Kidney (tissue), 14 donors: Measurements from ENCODE around the gene ABTB2. TPM values are rescaled to one million over a fixed set of nuclear protein-coding genes. Genes with fewer than 3 reads are reported as not detected.
A peak's percentile ranks its signal among the peaks of the same experiment; 100 is the strongest.

Experiments used
- DNase-seq, 5 donors: peaks; one replicate each; pipeline ENCODE4 v3.0.0-alpha.2; 2013 to 2020
- FAIRE-seq: peaks from 2 replicates; lab custom pipeline; 2012; peaks lifted over from hg19 to GRCh38; lab: Jason Lieb, UNC
- H3K27ac ChIP-seq, 2 donors: one replicate each; pipeline ENCODE4 v1.7.0; 2013; ENCODE audit warnings: low read depth in 2 of 2, low read length in 2 of 2, inconsistent platforms in 1 of 2
- H3K27me3 ChIP-seq: one replicate; pipeline ENCODE4 v1.7.1; 2013; ENCODE audit warnings: low read length, inconsistent platforms; ENCODE audit not compliant: control insufficient read depth, insufficient read depth
- H3K36me3 ChIP-seq, 3 donors: one replicate each; pipeline versions ENCODE4 v1.7.0 to v1.7.1; 2013; ENCODE audit warnings: low read length in 3 of 3, control low read depth in 1 of 3, inconsistent platforms in 1 of 3; ENCODE audit not compliant: insufficient read depth in 3 of 3, control insufficient read depth in 2 of 3
- H3K4me1 ChIP-seq, 3 donors: one replicate each; pipeline versions ENCODE4 v1.7.0 to v1.7.1; 2013; ENCODE audit warnings: low read length in 3 of 3, inconsistent platforms in 1 of 3, low read depth in 1 of 3; ENCODE audit not compliant: control insufficient read depth in 2 of 3, insufficient read depth in 2 of 3
- H3K4me3 ChIP-seq, 3 donors: one replicate each; pipeline versions ENCODE4 v1.7.0 to v1.8.1; 2013; ENCODE audit warnings: low read length in 3 of 3, control low read depth in 1 of 3, inconsistent platforms in 1 of 3
- H3K9ac ChIP-seq, 3 donors: one replicate each; pipeline versions ENCODE4 v1.7.0 to v1.7.1; 2013; ENCODE audit warnings: low read length in 3 of 3, control low read depth in 1 of 3, inconsistent platforms in 1 of 3
- H3K9me3 ChIP-seq, 3 donors: one replicate each; pipeline versions ENCODE4 v1.7.0 to v1.7.1; 2013; ENCODE audit warnings: low read length in 3 of 3, control low read depth in 1 of 3, inconsistent platforms in 1 of 3; ENCODE audit not compliant: control insufficient read depth in 2 of 3, insufficient read depth in 1 of 3
- intact Hi-C: fragments of 100-400 bp; cut with DNase I; formaldehyde crosslinking; loops from one replicate; pipeline ENCODE4 v1.11.1; 2022
- polyA plus RNA-seq: library from polyadenylated mRNA; stranded (reverse); fragments of 350-450 nt; fragmentation: Illumina TruSeq; extraction: RNeasy Lipid Tissue Mini Kit (QIAGEN cat#74804); gene quantifications from one replicate; pipeline ENCODE4 v1.2.3, GENCODE V29; 2014; ENCODE audit warnings: low read depth, low replicate concordance; ENCODE audit not compliant: insufficient read depth
- total RNA-seq: library from RNA; stranded (reverse); fragmentation: NEBNext Ultra II Directional; extraction: Animal tissue kit (Norgen Biotek cat#: 25700); gene quantifications from one replicate; pipeline ENCODE4 v1.2.1, GENCODE V29; 2021
- TF ChIP-seq, protein P1 (sequence below): IDR thresholded peaks from 3 replicates; pipeline ENCODE4 v1.5.1; 2012; ENCODE audit warnings: mild to moderate bottlenecking, moderate library complexity, borderline replicate concordance; ENCODE audit not compliant: insufficient read depth; ENCODE audit errors: extremely low read depth
- donor health status: control.
- donor health status: control.
- donor health status: control.
- donor health status: control.
- donor health status: control.
- donor health status: DM: yes; HTN: yes; CAD: no.
- donor health status: Normal renal cell carcinoma (clear cell type).

ABTB2 gene
- total and polyA plus RNA-seq, 2 donors from 2014 or later, result 7.6 to 22.1 TPM

DNA sequence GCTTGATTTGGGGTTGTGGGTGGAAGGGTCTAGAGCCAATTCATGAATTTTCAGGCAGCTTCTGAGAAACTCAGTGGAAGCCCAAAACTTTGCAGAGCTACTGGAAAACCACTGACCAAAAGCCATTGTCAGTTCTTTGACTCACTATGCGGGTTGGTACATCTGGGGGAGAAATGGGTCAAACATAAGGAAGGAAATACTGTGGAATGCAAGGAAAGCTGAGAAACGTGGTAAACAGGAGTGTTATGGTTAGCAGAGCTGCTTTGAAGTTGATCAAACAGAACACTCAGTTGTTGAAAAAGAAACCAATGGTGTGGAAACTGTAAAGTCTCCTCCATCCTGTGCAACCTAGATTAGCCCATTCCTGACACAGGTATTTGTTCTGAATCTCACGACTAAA lies 6.3 kb upstream of the ABTB2 start:
- intact Hi-C loops, result no loop called here
- FAIRE-seq (no peak), DNase-seq (peak in 1 of 5 donors; percentile 42)
- peaks cover 0 to under 1% (median 0%) of the 10 kb centered on the region in 3 donors for H3K4me1 ChIP-seq
- H3K36me3 ChIP-seq, result no peaks in the 10 kb centered on the region
- no peak overlapping the region for H3K4me3 ChIP-seq
- H3K9ac ChIP-seq, result no peak overlapping the region
- no peaks in the 10 kb centered on the region for H3K27me3 ChIP-seq
- TF ChIP-seq, protein P1, sequence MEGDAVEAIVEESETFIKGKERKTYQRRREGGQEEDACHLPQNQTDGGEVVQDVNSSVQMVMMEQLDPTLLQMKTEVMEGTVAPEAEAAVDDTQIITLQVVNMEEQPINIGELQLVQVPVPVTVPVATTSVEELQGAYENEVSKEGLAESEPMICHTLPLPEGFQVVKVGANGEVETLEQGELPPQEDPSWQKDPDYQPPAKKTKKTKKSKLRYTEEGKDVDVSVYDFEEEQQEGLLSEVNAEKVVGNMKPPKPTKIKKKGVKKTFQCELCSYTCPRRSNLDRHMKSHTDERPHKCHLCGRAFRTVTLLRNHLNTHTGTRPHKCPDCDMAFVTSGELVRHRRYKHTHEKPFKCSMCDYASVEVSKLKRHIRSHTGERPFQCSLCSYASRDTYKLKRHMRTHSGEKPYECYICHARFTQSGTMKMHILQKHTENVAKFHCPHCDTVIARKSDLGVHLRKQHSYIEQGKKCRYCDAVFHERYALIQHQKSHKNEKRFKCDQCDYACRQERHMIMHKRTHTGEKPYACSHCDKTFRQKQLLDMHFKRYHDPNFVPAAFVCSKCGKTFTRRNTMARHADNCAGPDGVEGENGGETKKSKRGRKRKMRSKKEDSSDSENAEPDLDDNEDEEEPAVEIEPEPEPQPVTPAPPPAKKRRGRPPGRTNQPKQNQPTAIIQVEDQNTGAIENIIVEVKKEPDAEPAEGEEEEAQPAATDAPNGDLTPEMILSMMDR, result no peak
- H3K27ac ChIP-seq, result no peak overlapping the region
- H3K9me3 ChIP-seq, result no peaks in the 10 kb centered on the region

DNA sequence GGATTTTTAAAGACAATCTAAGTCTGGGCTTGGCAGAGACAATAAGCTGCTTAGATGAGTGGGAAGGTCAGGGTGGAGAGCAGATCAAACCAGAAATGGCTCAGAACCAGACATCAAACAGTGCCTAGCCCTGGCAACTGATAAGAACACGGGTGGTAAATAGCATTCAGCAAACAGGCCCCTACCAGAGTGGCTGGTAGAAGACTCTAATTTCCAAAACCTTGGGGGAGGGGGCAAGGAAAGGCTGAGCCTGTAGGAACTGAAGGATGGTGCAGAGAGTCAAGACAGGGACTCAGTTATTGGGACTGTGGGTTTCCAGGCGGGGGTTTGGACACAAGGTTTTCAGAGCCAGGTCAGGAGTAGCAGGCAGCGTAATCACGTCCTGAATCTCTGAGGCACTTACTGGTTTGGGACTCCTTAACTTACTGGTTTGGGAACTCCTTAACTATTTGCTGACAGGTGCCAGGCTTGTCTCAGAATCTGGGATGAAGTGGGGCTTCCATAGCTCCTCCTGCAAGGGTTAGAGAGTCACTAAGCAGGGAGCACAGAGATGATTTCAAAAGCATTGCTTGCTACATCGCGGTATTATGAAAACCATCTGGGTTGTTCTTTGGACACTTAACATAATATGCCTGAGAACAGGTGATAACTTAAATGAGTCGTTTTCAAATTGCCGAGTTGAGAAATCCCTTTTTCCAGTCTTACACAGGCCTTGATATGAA lies 5.7 kb upstream of the ABTB2 start:
- intact Hi-C loops, result no loop called here
- TF ChIP-seq, protein P1, result no peak
- no peak for FAIRE-seq
- H3K36me3 ChIP-seq, result no peaks in the 10 kb centered on the region
- no peak for DNase-seq
- peaks cover 0 to 6% (median 0%) of the 10 kb centered on the region in 3 donors for H3K4me1 ChIP-seq
- no peak overlapping the region for H3K27ac ChIP-seq
- no peak overlapping the region for H3K9ac ChIP-seq
- H3K4me3 ChIP-seq, result no peak overlapping the region
- H3K27me3 ChIP-seq, result no peaks in the 10 kb centered on the region
- H3K9me3 ChIP-seq, result no peaks in the 10 kb centered on the region

DNA sequence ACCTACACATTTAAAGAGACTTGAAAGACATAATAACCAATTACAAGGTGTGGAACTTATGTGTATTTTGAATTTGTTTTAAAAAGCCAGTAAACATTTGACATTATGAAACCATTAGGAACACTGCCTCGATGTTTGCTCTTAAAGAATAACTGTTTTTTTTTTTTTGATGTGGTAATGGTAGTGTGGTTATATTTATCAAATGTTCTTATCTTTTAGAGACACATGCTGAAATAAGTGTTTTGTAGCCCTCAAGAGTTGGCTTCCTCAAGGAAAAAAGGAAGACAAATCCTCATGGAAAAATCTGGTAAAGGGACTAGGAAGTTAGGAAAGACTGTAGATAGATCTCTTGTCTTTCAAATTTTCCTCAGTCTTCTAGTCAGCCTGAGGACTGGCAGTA lies 2.2 kb upstream of the ABTB2 start:
- FAIRE-seq, result no peak
- no peak overlapping the region for H3K9ac ChIP-seq
- H3K4me3 ChIP-seq, result no peak overlapping the region
- H3K9me3 ChIP-seq, result no peaks in the 10 kb centered on the region
- DNase-seq, result no peak
- H3K36me3 ChIP-seq, result no peaks in the 10 kb centered on the region
- H3K27me3 ChIP-seq, result peaks cover 11% of the 10 kb centered on the region
- no peak overlapping the region for H3K27ac ChIP-seq
- intact Hi-C loops, result no loop called here
- TF ChIP-seq, protein P1, result no peak
- H3K4me1 ChIP-seq, result peaks cover 0 to 24% (median 4%) of the 10 kb centered on the region in 3 donors
